Adipose tissue (tissue), 3 donors: ENCODE results near the gene EFNB3. TPM values are rescaled to one million over a fixed set of nuclear protein-coding genes. Genes with fewer than 3 reads are reported as not detected.

Experiments used
- H3K27ac ChIP-seq: one replicate; pipeline ENCODE4 v1.5.1; 2013; ENCODE audit warnings: low read depth, low read length
- WGBS, 3 donors: extraction: QIAGEN DNeasy Blood & Tissue Kit; methylation state at CpG; one replicate each; pipeline ENCODE4 v1.1.7; 2013; 5-methylcytosine and 5-hydroxymethylcytosine counted together
- polyA plus RNA-seq, 3 donors: library from polyadenylated mRNA; stranded (reverse); fragments of 200-250 nt; gene quantifications; one replicate each; pipeline ENCODE4 v1.2.3, GENCODE V29; 2013
- donor health status: healthy with polysubstance abuse.
- donor health status: Bipolar disorder and iron deficiency.
- donor health status: healthy.

EFNB3 gene
- polyA plus RNA-seq, 3 donors, result 0.54 to 1.1 (median 0.89) TPM

DNA sequence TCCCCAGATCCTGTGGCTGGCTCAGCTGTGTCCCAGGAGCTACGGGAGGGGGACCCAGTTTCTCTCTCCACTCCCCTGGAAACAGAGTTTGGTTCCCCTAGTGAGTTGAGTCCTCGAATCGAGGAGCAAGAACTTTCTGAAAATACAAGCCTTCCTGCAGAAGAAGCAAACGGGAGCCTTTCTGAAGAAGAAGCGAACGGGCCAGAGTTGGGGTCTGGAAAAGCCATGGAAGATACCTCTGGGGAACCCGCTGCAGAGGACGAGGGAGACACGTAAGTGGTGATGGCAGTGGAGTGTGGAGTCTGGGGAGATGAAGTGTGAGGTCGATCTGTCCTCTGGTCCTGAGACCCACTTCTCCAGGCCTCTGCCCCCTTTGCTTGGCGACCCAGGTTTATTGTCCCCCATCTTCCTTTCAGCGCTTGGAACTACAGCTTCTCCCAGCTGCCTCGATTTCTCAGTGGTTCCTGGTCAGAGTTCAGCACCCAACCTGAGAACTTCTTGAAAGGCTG lies 16.1 kb upstream of the EFNB3 start:
- WGBS, 3 donors, result 12 to 21% (median 20%) methylated on average over 13 of the region's 13 CpGs
- H3K27ac ChIP-seq, result no peak overlapping the region

GRCh38 chr17:7695586-7695985 lies 9.4 kb upstream of the EFNB3 start:
- H3K27ac ChIP-seq, result no peak overlapping the region
- WGBS, 3 donors, result 86 to 93% (median 93%) methylated on average over 10 of the region's 10 CpGs

GRCh38 chr17:7697828-7698588 lies 7.0 kb upstream of the EFNB3 start:
- no peak overlapping the region for H3K27ac ChIP-seq
- WGBS, 3 donors, result 93 to 98% (median 97%) methylated on average over 4 of the region's 4 CpGs

DNA sequence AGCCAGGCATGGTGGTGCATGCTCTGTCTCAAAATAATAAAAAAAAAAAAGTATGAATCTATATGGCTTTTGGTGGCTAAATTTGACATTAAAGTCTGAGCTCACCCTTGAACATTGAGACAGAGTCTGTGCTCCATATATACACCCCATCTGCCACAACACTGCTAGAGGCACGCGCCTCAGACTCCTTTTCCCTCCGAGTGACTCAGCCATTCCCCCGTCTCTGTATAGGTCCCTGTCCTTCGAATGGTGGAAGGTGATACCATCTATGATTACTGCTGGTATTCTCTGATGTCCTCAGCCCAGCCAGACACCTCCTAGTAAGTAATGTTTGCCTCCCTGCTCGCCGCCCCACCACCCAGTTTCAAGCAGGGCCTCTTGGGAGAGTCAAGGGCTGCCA lies 4.5 kb upstream of the EFNB3 start:
- no peak overlapping the region for H3K27ac ChIP-seq
- WGBS, 3 donors, result 93 to 97% (median 96%) methylated on average over 7 of the region's 7 CpGs

DNA sequence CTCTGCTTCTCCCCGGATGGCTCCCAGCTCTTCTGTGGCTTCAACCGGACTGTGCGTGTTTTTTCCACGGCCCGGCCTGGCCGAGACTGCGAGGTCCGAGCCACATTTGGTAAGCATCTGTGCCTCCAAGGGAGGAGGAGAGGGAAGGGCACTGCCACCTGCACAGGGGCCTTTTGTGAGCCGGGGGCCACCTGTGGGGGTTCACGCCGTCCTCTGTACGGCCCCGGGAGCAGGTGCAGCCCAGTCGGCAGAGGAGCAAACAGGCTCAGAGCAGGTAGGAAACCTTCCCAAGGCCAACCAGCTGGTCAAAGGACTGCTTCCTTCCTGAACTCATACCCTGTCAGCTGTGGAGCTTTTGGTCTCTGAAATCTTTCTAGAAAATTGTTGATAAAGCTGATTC lies 3.3 kb upstream of the EFNB3 start:
- 77 to 92% (median 91%) methylated on average over 14 of the region's 14 CpGs for WGBS, 3 donors

GRCh38 chr17:7702776-7703175 lies 2.2 kb upstream of the EFNB3 start:
- WGBS, 3 donors, result 92 to 96% (median 94%) methylated on average over 13 of the region's 13 CpGs
- H3K27ac ChIP-seq, result no peak overlapping the region

More for the DNA sequence above, 3.3 kb upstream of the EFNB3 start:
- no peak overlapping the region for H3K27ac ChIP-seq

DNA sequence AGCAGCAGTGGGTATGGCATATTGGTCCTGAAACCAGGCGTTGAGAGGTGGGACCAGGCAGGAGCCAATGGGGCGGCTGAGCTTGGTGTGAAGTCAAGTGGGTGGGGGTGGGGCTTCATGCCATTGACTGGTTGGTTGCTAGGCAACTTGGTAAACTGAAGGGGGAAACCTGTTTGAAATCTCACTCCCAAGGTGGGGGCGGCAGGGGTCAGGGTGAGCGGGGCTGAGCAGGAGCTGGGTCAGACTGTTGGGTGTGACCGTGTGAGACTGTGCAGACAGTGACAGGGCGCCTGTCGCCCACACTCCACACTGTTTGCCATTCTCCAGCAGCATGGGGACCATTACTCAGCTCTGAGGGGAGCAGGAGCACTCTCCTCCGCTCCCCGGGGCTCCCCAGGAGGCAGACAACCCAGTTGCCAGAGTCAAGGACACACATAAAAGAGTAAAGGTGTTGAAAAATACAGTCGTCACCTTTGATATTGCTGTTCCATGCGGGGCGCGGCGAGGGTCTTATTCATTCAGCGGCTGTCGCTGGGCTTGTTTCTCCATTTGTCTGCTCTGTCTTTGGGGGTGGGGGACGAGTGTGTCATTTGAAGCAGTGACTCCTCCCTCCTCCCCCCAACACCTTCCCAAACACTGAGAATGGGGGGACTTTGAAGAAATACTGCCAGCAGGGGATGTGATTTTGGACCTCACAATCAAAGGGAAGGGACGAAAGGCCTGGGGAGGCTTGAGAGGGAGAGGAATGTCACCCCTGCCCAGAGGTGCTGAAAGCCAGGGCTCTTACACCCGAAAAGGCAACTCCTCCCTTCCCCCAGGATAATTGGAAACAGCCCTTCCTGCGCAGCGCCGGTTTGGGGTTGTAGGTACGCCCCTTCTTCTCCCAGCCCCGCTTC lies 1.2 kb upstream of the EFNB3 start:
- 24 to 49% (median 45%) methylated on average over 24 of the region's 24 CpGs for WGBS, 3 donors
- no peak overlapping the region for H3K27ac ChIP-seq

DNA sequence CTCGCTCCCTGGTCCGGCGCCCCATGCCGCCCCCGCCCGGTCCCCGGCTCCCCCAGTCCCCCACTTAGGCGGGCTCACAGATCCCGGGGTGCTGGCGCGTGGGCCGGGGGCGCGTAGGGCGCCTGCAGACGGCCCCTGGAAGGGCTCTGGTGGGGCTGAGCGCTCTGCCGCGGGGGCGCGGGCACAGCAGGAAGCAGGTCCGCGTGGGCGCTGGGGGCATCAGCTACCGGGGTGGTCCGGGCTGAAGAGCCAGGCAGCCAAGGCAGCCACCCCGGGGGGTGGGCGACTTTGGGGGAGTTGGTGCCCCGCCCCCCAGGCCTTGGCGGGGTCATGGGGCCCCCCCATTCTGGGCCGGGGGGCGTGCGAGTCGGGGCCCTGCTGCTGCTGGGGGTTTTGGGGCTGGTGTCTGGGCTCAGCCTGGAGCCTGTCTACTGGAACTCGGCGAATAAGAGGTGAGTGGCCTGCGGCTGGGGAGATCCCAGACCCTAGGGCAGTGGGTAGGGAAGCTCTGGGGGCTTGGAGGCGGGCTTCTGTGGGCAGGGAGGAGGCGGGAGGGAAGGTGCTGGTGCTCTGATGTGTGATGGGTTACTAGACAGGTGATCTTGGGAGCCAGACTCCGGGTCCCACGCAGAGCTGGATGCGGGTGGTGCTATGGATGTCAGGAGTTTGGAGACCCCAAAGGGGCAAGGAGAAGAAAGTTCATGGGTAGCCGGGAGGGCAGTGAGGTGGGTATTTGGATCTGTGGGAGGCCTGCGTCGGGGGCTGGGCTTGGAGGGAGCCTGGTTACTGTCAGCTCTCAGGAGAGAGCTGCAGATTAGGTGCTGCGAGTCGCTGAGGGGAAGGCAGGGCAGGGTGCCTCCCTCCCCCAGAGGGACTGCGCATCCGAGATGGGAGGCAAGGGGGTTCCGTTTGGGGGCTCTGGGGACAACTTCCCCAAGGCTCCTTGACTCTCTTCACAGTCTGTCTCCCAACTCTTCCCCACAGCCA lies 560 bp downstream of the EFNB3 start:
- 6 to 10% (median 8%) methylated on average over 33 to 50 of the region's 50 CpGs for WGBS, 3 donors
- no peak overlapping the region for H3K27ac ChIP-seq

DNA sequence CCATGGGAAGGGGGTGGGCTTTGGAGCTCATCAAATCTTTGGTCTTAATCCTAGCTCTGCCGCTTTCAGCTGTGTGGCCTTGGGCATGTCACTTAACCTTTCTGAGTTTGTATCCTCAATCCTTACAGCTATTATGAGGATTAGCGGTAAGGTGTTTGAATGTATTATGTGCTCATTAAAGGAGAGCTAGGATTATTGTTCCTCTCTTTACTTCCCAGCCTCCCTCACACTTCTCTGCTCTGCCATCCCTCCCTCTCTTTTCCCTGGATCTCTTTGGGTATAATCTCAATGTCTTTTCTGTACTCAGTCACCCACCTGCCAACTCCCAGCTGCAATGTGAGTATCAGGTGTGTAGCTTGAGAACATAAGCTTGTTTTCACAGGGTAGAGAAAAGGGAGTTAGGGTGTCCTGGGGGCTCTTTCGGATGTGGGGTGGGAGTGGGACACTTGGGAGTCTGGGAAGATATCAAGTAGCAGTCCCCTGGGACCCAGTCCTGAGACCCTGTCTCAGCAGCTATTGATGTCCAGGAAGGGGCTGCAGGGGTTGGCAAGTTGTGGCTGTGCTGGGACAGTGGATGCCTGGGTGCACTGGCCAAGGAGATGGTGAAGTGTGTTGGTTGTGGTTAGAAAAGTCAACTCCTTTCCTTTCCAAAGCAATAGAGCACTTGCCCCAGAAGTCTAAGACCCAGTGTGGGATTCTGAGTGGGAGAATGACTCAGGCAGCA lies 1.8 kb downstream of the EFNB3 start:
- H3K27ac ChIP-seq, result no peak overlapping the region
- WGBS, 3 donors, result 75 to 91% (median 90%) methylated on average over 3 of the region's 3 CpGs

- WGBS, 3 donors, result 80 to 88% (median 85%) methylated on average over 9 of the region's 9 CpGs
- H3K27ac ChIP-seq, result no peak overlapping the region
Observed at GRCh38 chr17:7707446-7707845, 2.4 kb downstream of the EFNB3 start.

GRCh38 chr17:7707858-7708750 lies 3.1 kb downstream of the EFNB3 start:
- WGBS, 3 donors, result 78 to 88% (median 83%) methylated on average over 22 of the region's 22 CpGs
- H3K27ac ChIP-seq, result no peak overlapping the region

DNA sequence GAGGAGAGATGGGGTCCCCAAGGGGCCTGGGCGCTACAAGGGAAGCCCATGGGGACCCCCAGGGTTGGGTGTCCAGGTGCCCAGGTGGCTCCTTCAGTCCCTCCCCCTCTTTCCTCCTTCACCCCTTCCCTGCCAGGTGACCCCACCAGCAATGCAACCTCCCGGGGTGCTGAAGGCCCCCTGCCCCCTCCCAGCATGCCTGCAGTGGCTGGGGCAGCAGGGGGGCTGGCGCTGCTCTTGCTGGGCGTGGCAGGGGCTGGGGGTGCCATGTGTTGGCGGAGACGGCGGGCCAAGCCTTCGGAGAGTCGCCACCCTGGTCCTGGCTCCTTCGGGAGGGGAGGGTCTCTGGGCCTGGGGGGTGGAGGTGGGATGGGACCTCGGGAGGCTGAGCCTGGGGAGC lies 4.0 kb downstream of the EFNB3 start:
- WGBS, 3 donors, result 77 to 87% (median 84%) methylated on average over 11 of the region's 11 CpGs
- no peak overlapping the region for H3K27ac ChIP-seq

- no peak overlapping the region for H3K27ac ChIP-seq
- 63 to 82% (median 70%) methylated on average over 7 of the region's 7 CpGs for WGBS, 3 donors
Observed at GRCh38 chr17:7710301-7710700, 5.3 kb downstream of the EFNB3 start.

GRCh38 chr17:7711051-7711755 lies 6.2 kb downstream of the EFNB3 start:
- no peak overlapping the region for H3K27ac ChIP-seq
- 72 to 85% (median 74%) methylated on average over 7 of the region's 7 CpGs for WGBS, 3 donors

DNA sequence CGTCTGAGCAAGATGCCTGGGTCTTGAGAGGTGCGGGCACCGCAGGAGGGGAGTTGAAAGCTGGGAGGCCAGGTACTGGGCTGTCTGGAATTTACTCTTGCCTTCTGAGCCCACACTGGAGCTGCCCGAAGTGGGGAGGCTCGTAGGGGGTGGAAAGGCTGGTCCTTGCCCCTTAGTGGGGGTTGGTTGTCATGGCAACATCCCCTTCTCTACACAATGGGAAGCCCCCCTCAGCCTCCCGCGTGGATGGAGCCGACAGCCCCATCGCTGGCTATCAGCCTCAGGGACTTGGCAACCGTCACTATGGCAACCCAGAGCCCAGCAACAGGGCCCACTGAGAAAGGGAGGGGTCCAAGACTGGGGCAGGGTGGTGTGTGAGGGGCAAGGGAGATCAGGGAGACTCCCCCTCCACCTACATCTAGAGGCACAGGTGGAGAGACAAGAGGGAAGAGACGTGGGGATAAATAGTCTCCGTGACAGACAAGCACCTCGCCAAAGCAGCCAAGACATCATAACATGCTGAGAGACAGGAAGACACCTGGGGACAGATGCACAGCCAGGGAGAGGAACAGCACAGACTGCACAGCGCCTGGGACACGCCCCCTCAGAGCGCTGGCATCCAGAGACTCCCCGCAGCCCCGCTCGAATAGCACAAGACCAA lies 7.2 kb downstream of the EFNB3 start:
- H3K27ac ChIP-seq, result no peak overlapping the region
- WGBS, 3 donors, result 8 to 27% (median 20%) methylated on average over 19 of the region's 19 CpGs

- whole genome bisulfite sequencing, 3 donors, result 22 to 39% (median 27%) methylated on average over 9 of the region's 9 CpGs
- no peak overlapping the region for H3K27ac ChIP-seq
Observed at GRCh38 chr17:7713782-7714181, 8.8 kb downstream of the EFNB3 start.
